Right cardiac atrium (tissue), 5 donors: Measurements from ENCODE around the gene NAT14. TPM values are rescaled to one million over a fixed set of nuclear protein-coding genes. Genes with fewer than 3 reads are reported as not detected.

Source experiments
- ATAC-seq, 2 donors: fragments of 200-7000 bp; cut with Tn5 transposase; one replicate each; pipeline versions ENCODE4 v1.8.0 to v1.9.1; 2020; ENCODE audit warnings: moderate library complexity in 2 of 2, mild to moderate bottlenecking in 1 of 2
- DNase-seq, 3 donors: peaks; one replicate each; pipeline ENCODE4 v3.0.0-alpha.2; 2020
- H3K27ac ChIP-seq: one replicate; pipeline ENCODE4 v1.5.1; 2013; ENCODE audit warnings: mild to moderate bottlenecking, low read length, control low read depth, moderate library complexity
- H3K27me3 ChIP-seq: one replicate; pipeline ENCODE4 v1.6.1; 2013; ENCODE audit not compliant: control insufficient read depth, insufficient read depth
- H3K4me1 ChIP-seq: one replicate; pipeline ENCODE4 v1.6.1; 2013; ENCODE audit warnings: low read length; ENCODE audit not compliant: control insufficient read depth, insufficient read depth
- H3K4me3 ChIP-seq: one replicate; pipeline ENCODE4 v1.5.1; 2013; ENCODE audit warnings: low read length, control low read depth
- H3K9me3 ChIP-seq: one replicate; pipeline ENCODE4 v1.6.1; 2013; ENCODE audit warnings: low read length; ENCODE audit not compliant: control insufficient read depth
- WGBS: extraction: QIAGEN DNeasy Blood & Tissue Kit; methylation state at CpG from one replicate; pipeline ENCODE4 v1.1.7; 2013; 5-methylcytosine and 5-hydroxymethylcytosine counted together
- intact Hi-C, 4 donors: fragments of 100-400 bp; cut with DNase I; formaldehyde crosslinking; loops; one replicate each; pipeline versions ENCODE4 v1.11.0 to v1.14.0; 2022 to 2023
- polyA plus RNA-seq: library from polyadenylated mRNA; stranded (reverse); fragments of 200-250 nt; gene quantifications from one replicate; pipeline ENCODE4 v1.2.3, GENCODE V29; 2013
- total RNA-seq, 4 donors: library from RNA; stranded (reverse); fragmentation: NEBNext Ultra II Directional; extraction: Animal tissue kit (Norgen Biotek cat#: 25700); gene quantifications; one replicate each; pipeline ENCODE4 v1.2.1, GENCODE V29; 2021
- donor health status: healthy with polysubstance abuse.
- donor health status: DM: no; HTN: yes; CAD: no.
- donor health status: DM: no; HTN: no; CAD: no.
- donor health status: DM: no; HTN: yes; CAD: no; lungs with severe emphysema.
- donor health status: DM: yes; HTN: yes; CAD: no.

The NAT14 gene
- total and polyA plus RNA-seq, 5 donors: 13.6 to 20.8 (median 15.5) TPM

GRCh38 chr19:55498246-55498840 lies 13.4 kb downstream of the NAT14 start:
- no peak for DNase-seq
- Histone ChIP-seq H3K27ac (no peak overlapping the region), H3K9me3 (no peaks in the 10 kb centered on the region), H3K27me3 (no peaks in the 10 kb centered on the region), H3K4me1 (no peaks in the 10 kb centered on the region), H3K4me3 (no peak overlapping the region)
- 39% methylated on average over 2 of the region's 2 CpGs for WGBS
- intact Hi-C loops: no loop called here
- ATAC-seq: no peak

GRCh38 chr19:55500368-55500952 lies 15.5 kb downstream of the NAT14 start:
- 94% methylated on average over 26 of the region's 26 CpGs for WGBS
- no peak overlapping the region for H3K27ac ChIP-seq
- no peak overlapping the region for H3K4me3 ChIP-seq
- H3K27me3 ChIP-seq: no peaks in the 10 kb centered on the region
- ATAC-seq (no peak), DNase-seq (peak in 2 of 3 donors; percentile 43 to 53)
- intact Hi-C loops: loop anchor here in 3 of 4 donors (5.0 to 10.0 kb wide), 2 partner anchors 33 to 356 kb away; partner anchors contain the start of gene TNNT1 (in 1 of the 3)
- no peaks in the 10 kb centered on the region for H3K4me1 ChIP-seq
- no peaks in the 10 kb centered on the region for H3K9me3 ChIP-seq

GRCh38 chr19:55502197-55502952 lies 17.4 kb downstream of the NAT14 start:
- intact Hi-C loops: loop anchor here in 3 of 4 donors (5.0 to 10.0 kb wide), 2 partner anchors 35 to 358 kb away; partner anchors contain the start of gene TNNT1 (in 1 of the 3)
- no peaks in the 10 kb centered on the region for H3K9me3 ChIP-seq
- WGBS: 92% methylated on average over 9 of the region's 9 CpGs
- H3K27ac ChIP-seq: no peak overlapping the region
- ATAC-seq (no peak), DNase-seq (no peak)
- H3K4me3 ChIP-seq: no peak overlapping the region
- no peaks in the 10 kb centered on the region for H3K4me1 ChIP-seq
- no peaks in the 10 kb centered on the region for H3K27me3 ChIP-seq

- H3K27me3 ChIP-seq: no peaks in the 10 kb centered on the region
- H3K4me1 ChIP-seq: no peaks in the 10 kb centered on the region
- no peak overlapping the region for H3K4me3 ChIP-seq
- WGBS: 82% methylated on average over 17 of the region's 17 CpGs
- H3K9me3 ChIP-seq: no peaks in the 10 kb centered on the region
- H3K27ac ChIP-seq: no peak overlapping the region
- intact Hi-C loops: loop anchor here in 3 of 4 donors (5.0 to 10.0 kb wide), 2 partner anchors 36 to 358 kb away; partner anchors contain the start of gene TNNT1 (in 1 of the 3)
- no peak for ATAC-seq
- DNase-seq: peak in 1 of 3 donors; percentile 42
These were observed 18.1 kb downstream of the NAT14 start for GRCh38 chr19:55503157-55503501.

- 12% methylated on average over 64 of the region's 64 CpGs for WGBS
- no peaks in the 10 kb centered on the region for H3K4me1 ChIP-seq
- H3K27ac ChIP-seq: peak overlapping the region; percentile 48
- no peaks in the 10 kb centered on the region for H3K9me3 ChIP-seq
- ATAC-seq (peak; percentile 97), DNase-seq (peak; percentile 95 to 98 (median 98))
- intact Hi-C loops: loop anchor here (2.0 to 10.0 kb wide), 3 partner anchors 35 to 359 kb away; partner anchors contain the start of gene TNNT1 (in 1 of the 4)
- peak overlapping the region; percentile 31 for H3K4me3 ChIP-seq
- no peaks in the 10 kb centered on the region for H3K27me3 ChIP-seq
These were observed 18.7 kb downstream of the NAT14 start for GRCh38 chr19:55503502-55504251.

- Histone ChIP-seq H3K4me1 (no peaks in the 10 kb centered on the region), H3K27ac (no peak overlapping the region), H3K9me3 (no peaks in the 10 kb centered on the region), H3K27me3 (no peaks in the 10 kb centered on the region), H3K4me3 (no peak overlapping the region)
- WGBS: 39% methylated on average over 13 of the region's 13 CpGs
- ATAC-seq (no peak), DNase-seq (no peak)
- intact Hi-C loops: loop anchor here (2.0 to 10.0 kb wide), 3 partner anchors 35 to 359 kb away; partner anchors contain the start of gene TNNT1 (in 1 of the 4)
These were observed 19.2 kb downstream of the NAT14 start for GRCh38 chr19:55504252-55504603.

GRCh38 chr19:55504981-55505380 lies 20.0 kb downstream of the NAT14 start:
- 89% methylated on average over 11 of the region's 11 CpGs for WGBS
- Histone ChIP-seq H3K4me3 (no peak overlapping the region), H3K4me1 (no peaks in the 10 kb centered on the region), H3K9me3 (no peaks in the 10 kb centered on the region), H3K27ac (no peak overlapping the region), H3K27me3 (no peaks in the 10 kb centered on the region)
- no peak for DNase-seq
- intact Hi-C loops: loop anchor here (2.0 to 10.0 kb wide), 4 partner anchors 36 to 368 kb away; partner anchors contain the start of gene TNNT1 (in 1 of the 4)
- no peak for ATAC-seq

GRCh38 chr19:55508120-55508519 lies 23.1 kb downstream of the NAT14 start:
- 73% methylated on average over 10 of the region's 10 CpGs for WGBS
- ATAC-seq: no peak
- no peaks in the 10 kb centered on the region for H3K9me3 ChIP-seq
- H3K4me3 ChIP-seq: no peak overlapping the region
- H3K4me1 ChIP-seq: no peaks in the 10 kb centered on the region
- H3K27me3 ChIP-seq: no peaks in the 10 kb centered on the region
- intact Hi-C loops: loop anchor here in 2 of 4 donors (5.0 to 10.0 kb wide), 2 partner anchors 363 to 371 kb away; partner anchors contain the start of gene TNNT1 (in 1 of the 2)
- peak in 1 of 3 donors; percentile 26 for DNase-seq
- H3K27ac ChIP-seq: no peak overlapping the region

- Histone ChIP-seq H3K27me3 (no peaks in the 10 kb centered on the region), H3K9me3 (no peaks in the 10 kb centered on the region), H3K4me3 (peak overlapping the region; percentile 42), H3K4me1 (peaks cover 8% of the 10 kb centered on the region), H3K27ac (peak overlapping the region; percentile 86)
- ATAC-seq (peak; percentile 98), DNase-seq (peak; percentile 94 to 98 (median 97))
- 9% methylated on average over 61 of the region's 61 CpGs for WGBS
- intact Hi-C loops: loop anchor here (5.0 to 10.0 kb wide), 5 partner anchors 65 to 118 kb away; partner anchors contain the start of genes ZNF865 (in 3 of the 4), FIZ1 (in 1 of the 4), ZNF524 (in 1 of the 4) and ZNF579 (in 1 of the 4)
These were observed 32.1 kb downstream of the NAT14 start for GRCh38 chr19:55516878-55517620.
